AG04450 (cell line): ENCODE data around the gene SCUBE1. TPM values are rescaled to one million over a fixed set of nuclear protein-coding genes. Genes with fewer than 3 reads are reported as not detected.

ENCODE experiments used
- CTCF ChIA-PET: fragments of 300-600, 350-600 bp; formaldehyde crosslinking; extraction: SDS; loops from one replicate; lab custom pipeline; 2022; ENCODE audit warnings: antibody characterized with exemption, inconsistent platforms; lab: Charles Lee
- POLR2A ChIA-PET: fragments of 350-600 bp; formaldehyde crosslinking; extraction: SDS; loops from one replicate; lab custom pipeline; 2021; ENCODE audit warnings: antibody characterized with exemption, inconsistent platforms; lab: Yijun Ruan, JAX
- DNase-seq: peaks from one replicate; pipeline ENCODE4 v3.0.0-alpha.2; 2011; ENCODE audit warnings: low read depth, low spot score
- H3K27ac ChIP-seq: one replicate; pipeline ENCODE4 v1.5.1; 2012; ENCODE audit warnings: low read depth, low read length, control low read depth
- H3K27me3 ChIP-seq: one replicate; pipeline ENCODE4 v1.6.0; 2012; ENCODE audit warnings: low read length; ENCODE audit not compliant: control insufficient read depth, insufficient read depth
- H3K4me3 ChIP-seq: 2 replicates; pipeline ENCODE4 v1.5.1; 2011; ENCODE audit warnings: mild to moderate bottlenecking, low read depth, low read length, control low read depth
- H3K9me3 ChIP-seq: 2 replicates; pipeline ENCODE4 v1.5.1; 2012; ENCODE audit warnings: low read length; ENCODE audit not compliant: control insufficient read depth, insufficient read depth
- polyA plus RNA-seq: library from polyadenylated mRNA; depleted of rRNA; stranded (reverse); fragments of >200 nt; gene quantifications from 2 replicates; pipeline ENCODE4 v1.2.3, GENCODE V29; 2011
- TF ChIP-seq, protein P1 (sequence below): IDR thresholded peaks from 2 replicates; pipeline ENCODE4 v1.5.1; 2011; ENCODE audit warnings: low read depth, low read length, control low read depth, inconsistent platforms

SCUBE1 gene
- polyA plus RNA-seq, 1 experiment = not detected

- H3K27ac ChIP-seq = no peak overlapping the region
- no peak overlapping the region for H3K4me3 ChIP-seq
- DNase-seq = no peak
- ChIA-PET CTCF (interaction anchor here (0.5 kb wide), 1 partner anchor 105 kb away, joined by 4 read pairs; no protein-coding TSS in a partner anchor), POLR2A (no interaction called here)
- TF ChIP-seq, protein P1, sequence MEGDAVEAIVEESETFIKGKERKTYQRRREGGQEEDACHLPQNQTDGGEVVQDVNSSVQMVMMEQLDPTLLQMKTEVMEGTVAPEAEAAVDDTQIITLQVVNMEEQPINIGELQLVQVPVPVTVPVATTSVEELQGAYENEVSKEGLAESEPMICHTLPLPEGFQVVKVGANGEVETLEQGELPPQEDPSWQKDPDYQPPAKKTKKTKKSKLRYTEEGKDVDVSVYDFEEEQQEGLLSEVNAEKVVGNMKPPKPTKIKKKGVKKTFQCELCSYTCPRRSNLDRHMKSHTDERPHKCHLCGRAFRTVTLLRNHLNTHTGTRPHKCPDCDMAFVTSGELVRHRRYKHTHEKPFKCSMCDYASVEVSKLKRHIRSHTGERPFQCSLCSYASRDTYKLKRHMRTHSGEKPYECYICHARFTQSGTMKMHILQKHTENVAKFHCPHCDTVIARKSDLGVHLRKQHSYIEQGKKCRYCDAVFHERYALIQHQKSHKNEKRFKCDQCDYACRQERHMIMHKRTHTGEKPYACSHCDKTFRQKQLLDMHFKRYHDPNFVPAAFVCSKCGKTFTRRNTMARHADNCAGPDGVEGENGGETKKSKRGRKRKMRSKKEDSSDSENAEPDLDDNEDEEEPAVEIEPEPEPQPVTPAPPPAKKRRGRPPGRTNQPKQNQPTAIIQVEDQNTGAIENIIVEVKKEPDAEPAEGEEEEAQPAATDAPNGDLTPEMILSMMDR = no peak
- H3K9me3 ChIP-seq = no peaks in the 10 kb centered on the region; the same call in 1 of the 2 replicates
- H3K27me3 ChIP-seq = peaks cover 46% of the 10 kb centered on the region
These were observed 103.9 kb downstream of the SCUBE1 start for GRCh38 chr22:43239193-43239780.

DNA sequence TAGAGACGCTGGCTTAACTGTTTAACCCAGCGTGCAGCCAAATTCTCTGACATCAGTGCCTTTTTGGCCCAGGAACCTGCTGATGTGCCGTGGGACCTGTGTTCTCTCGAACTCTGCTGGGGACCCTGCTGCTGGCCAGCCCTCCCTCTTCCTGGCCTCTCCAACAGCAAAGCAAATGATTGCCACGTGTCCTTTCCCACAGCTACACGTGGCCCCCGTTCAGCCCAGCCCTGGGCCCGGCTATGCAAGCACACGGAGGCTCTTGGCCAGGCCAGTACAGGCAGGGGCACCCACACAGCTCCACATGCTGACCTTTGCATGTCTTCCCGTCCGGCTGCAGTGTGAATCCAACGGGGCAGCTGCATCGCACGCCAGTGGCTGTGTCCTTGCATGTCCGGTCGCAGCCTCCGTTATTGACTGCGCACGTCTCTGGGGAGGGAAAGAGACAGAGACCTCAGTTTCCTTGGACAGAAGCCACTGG, 104.6 kb downstream of the SCUBE1 start:
- no peak for DNase-seq
- POLR2A ChIA-PET = no interaction called here
- H3K4me3 ChIP-seq = no peak overlapping the region
- no peaks in the 10 kb centered on the region; the same call in 1 of the 2 replicates for H3K9me3 ChIP-seq
- no peak overlapping the region for H3K27ac ChIP-seq
- TF ChIP-seq, protein P1 = no peak
- CTCF ChIA-PET = no interaction called here
- peaks cover 53% of the 10 kb centered on the region for H3K27me3 ChIP-seq

DNA sequence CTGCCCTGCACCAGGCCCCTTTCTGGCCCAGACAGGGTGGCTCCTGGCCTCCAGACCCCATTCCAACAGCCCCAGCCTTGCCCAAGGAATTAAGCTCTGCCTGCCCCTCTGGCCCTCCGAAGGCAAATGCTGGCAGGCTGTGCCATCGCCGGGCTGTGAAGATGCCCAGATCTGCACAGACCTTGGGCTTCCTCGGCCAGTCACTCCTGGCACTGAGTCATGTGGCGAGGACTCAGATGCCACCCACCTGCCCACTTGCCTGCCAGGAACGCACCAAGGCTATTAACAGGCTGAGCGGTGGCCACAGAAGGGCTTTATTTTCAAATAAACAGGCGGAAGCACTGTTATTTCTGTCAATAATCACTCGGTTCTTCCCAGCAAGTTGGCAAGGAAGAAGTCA, 105.9 kb downstream of the SCUBE1 start:
- Histone ChIP-seq H3K4me3 (no peak overlapping the region), H3K9me3 (no peaks in the 10 kb centered on the region), H3K27me3 (peaks cover 59% of the 10 kb centered on the region), H3K27ac (no peak overlapping the region)
- TF ChIP-seq, protein P1 = no peak
- ChIA-PET POLR2A (no interaction called here), CTCF (no interaction called here)
- no peak for DNase-seq

DNA sequence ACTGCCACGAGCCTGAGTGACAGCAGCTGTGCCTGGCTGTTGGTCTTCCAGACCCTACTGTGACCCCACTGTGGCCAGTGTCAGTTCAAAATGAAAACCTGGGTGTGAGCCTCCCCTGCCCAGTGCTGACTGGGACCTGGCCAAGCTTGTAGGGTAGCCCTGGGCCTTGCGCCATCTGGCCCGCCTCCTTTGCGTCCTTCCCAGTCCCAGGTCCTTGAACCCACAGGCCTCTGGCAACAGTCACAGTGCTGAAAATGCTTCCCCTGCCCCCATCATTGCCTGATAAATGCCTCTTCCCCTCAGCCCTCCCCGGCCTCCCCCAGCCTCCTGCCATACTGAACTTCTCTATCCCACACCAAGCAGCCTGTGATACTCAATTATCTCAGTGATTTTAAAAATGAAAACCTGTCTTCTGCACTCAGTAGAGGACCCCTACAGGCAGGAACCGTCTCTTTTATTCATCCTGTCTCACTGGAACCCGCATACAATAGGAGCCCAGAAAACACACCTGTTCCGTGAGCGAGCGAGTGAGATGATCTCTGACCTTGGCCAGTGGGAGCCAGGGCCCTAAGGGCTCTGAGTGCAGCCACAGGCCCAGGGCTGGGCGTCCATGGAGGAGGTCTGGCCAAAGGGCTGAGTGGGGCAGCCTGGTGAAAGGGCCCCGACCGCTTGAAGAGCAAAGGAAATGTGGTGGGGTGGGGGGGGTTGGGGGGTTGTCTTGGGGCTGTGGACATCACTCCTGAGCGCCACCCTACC, 106.6 kb downstream of the SCUBE1 start:
- no peak for DNase-seq
- H3K27ac ChIP-seq = no peak overlapping the region
- CTCF ChIA-PET = no interaction called here
- TF ChIP-seq, protein P1 = no peak
- POLR2A ChIA-PET = no interaction called here
- peaks cover 60% of the 10 kb centered on the region for H3K27me3 ChIP-seq
- H3K4me3 ChIP-seq = no peak overlapping the region
- no peaks in the 10 kb centered on the region; the same call in 1 of the 2 replicates for H3K9me3 ChIP-seq
